ENCODE data around the gene H2BK1. TPM values are rescaled to one million over a fixed set of nuclear protein-coding genes. Genes with fewer than 3 reads are reported as not detected.

The H2BK1 gene
- total RNA-seq, 4 donors from 2014 or later = not detected

GRCh38 chr7:151167197-151167961 is 42.9 kb downstream of the H2BK1 start, which contains the start of gene GBX1:
Gene GBX1, minus strand, starts transcription at chr7:151167694. Its CDS starts 146 bp downstream, at chr7:151167548.
- Histone ChIP-seq H3K9me3 (no peaks in the 10 kb centered on the region), H3K27me3 (peaks cover 67% of the 10 kb centered on the region), H3K36me3 (no peaks in the 10 kb centered on the region), H3K27ac (no peak within 1 kb of the TSS), H3K4me1 (peaks cover 0 to 19% (median 14%) of the 10 kb centered on the region in 3 donors), H3K4me3 (peak within 1 kb of the TSS; percentile 10 to 54)
- TF ChIP-seq POLR2AphosphoS5 (IDR thresholded peaks at IDR 0.05) = no peak
- TF ChIP-seq, protein P1, sequence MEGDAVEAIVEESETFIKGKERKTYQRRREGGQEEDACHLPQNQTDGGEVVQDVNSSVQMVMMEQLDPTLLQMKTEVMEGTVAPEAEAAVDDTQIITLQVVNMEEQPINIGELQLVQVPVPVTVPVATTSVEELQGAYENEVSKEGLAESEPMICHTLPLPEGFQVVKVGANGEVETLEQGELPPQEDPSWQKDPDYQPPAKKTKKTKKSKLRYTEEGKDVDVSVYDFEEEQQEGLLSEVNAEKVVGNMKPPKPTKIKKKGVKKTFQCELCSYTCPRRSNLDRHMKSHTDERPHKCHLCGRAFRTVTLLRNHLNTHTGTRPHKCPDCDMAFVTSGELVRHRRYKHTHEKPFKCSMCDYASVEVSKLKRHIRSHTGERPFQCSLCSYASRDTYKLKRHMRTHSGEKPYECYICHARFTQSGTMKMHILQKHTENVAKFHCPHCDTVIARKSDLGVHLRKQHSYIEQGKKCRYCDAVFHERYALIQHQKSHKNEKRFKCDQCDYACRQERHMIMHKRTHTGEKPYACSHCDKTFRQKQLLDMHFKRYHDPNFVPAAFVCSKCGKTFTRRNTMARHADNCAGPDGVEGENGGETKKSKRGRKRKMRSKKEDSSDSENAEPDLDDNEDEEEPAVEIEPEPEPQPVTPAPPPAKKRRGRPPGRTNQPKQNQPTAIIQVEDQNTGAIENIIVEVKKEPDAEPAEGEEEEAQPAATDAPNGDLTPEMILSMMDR (IDR thresholded peaks at IDR 0.05) = peak in 3 of 4 experiments; percentile 10 to 36 (median 36)
- no CpG with 5 or more reads among the region's 101 CpGs for WGBS, 2 donors (ENCODE audit: low coverage in 1 of 2)
- peak; percentile 59 for ATAC-seq

DNA sequence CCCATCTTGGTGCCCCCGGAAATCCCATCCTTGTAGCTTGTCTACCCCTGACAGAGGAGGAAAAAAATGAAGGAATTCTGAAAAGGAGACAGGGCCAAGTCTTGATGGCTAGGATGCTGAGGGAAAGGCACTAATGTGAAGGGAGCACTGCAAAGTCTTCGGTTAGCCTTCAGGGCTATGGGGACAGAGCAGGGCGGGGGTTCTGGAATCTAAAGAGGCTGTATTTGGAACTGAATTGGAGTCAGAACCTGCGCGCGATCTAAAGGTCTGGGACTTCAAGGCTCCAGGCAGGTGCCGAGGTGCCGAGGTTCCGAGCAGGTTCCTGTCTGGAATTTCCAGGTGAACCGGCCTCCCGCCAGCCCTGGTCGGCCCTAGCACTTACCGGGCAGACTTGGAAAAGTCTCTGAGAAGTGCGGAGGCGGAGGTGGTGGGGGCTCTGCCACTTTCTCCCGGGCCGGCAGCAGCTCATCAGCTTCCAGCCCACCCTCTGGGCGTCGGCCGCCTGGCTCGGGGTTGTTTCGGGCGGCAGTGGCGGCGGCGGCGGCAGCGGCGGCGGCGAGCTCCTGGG is 43.6 kb downstream of the H2BK1 start:
- no peak for ATAC-seq

GRCh38 chr7:151161757-151162156 is 48.5 kb downstream of the H2BK1 start:
- H3K4me3 ChIP-seq = no peak overlapping the region
- H3K27me3 ChIP-seq = peaks cover 60% of the 10 kb centered on the region
- peaks cover 0 to 3% (median 2%) of the 10 kb centered on the region in 3 donors for H3K4me1 ChIP-seq
- H3K36me3 ChIP-seq = no peaks in the 10 kb centered on the region
- H3K9me3 ChIP-seq = no peaks in the 10 kb centered on the region
- WGBS, 2 donors (ENCODE audit: low coverage in 1 of 2) = 86 to 89% methylated on average over 1 of the region's 1 CpG
- H3K27ac ChIP-seq = no peak overlapping the region
- no peak for TF ChIP-seq POLR2A (IDR thresholded peaks at IDR 0.05)
- TF ChIP-seq, protein P1 (IDR thresholded peaks at IDR 0.05) = no peak
- no peak for TF ChIP-seq POLR2AphosphoS5 (IDR thresholded peaks at IDR 0.05)
- no peak for TF ChIP-seq EP300 (IDR thresholded peaks at IDR 0.05)
- ATAC-seq = no peak

More for the DNA sequence above, 43.6 kb downstream of the H2BK1 start:
- 62% methylated on average over 5 of the region's 31 CpGs; no CpG with 5 or more reads in 1 of the 2 donors for WGBS, 2 donors (ENCODE audit: low coverage in 1 of 2)
- TF ChIP-seq, protein P1 (IDR thresholded peaks at IDR 0.05) = no peak
- TF ChIP-seq EP300 (IDR thresholded peaks at IDR 0.05) (no peak), POLR2A (IDR thresholded peaks at IDR 0.05) (no peak)
- Histone ChIP-seq H3K27me3 (peaks cover 67% of the 10 kb centered on the region), H3K4me3 (peak overlapping the region; percentile 10 to 54), H3K36me3 (no peaks in the 10 kb centered on the region), H3K4me1 (peaks cover 0 to 19% (median 14%) of the 10 kb centered on the region in 3 donors), H3K27ac (no peak overlapping the region), H3K9me3 (no peaks in the 10 kb centered on the region)

Other genes with a start within 250 kb of the H2BK1 start
- gene KCNH2, start 232.2 kb downstream of the H2BK1 start, total RNA-seq = 10 to 100 TPM; 26.6 to 63.8 (median 36.3) TPM
- 10 to 100 TPM in 2 of 4 donors, 1 to 10 TPM in 2; 6.8 to 29.4 (median 13.5) TPM for gene NOS3, start 219.5 kb downstream of the H2BK1 start, total RNA-seq
- gene ATG9B, start 186.0 kb downstream of the H2BK1 start, total RNA-seq = under 1 TPM in 2 of 4 donors, not detected in 2; 0.15 to 0.31 TPM
- 10 to 100 TPM; 13.2 to 33.0 (median 18.8) TPM for gene ABCB8, start 182.0 kb downstream of the H2BK1 start, total RNA-seq
- gene ASIC3, start 162.0 kb downstream of the H2BK1 start, total RNA-seq = 1 to 10 TPM in 3 of 4 donors, not detected in 1; 1.7 to 3.1 (median 2.1) TPM
- 1 to 10 TPM; 3.4 to 8.8 (median 6.4) TPM for gene CDK5, start 152.6 kb downstream of the H2BK1 start, total RNA-seq
- gene SLC4A2, start 150.9 kb downstream of the H2BK1 start, total RNA-seq = 100 to 1,000 TPM in 2 of 4 donors, 10 to 100 TPM in 2; 77.8 to 152 (median 95.7) TPM
- 10 to 100 TPM; 51.3 to 82.2 (median 60.8) TPM for gene FASTK, start 129.7 kb downstream of the H2BK1 start, total RNA-seq
- 10 to 100 TPM; 38.4 to 57.2 (median 44.7) TPM for gene TMUB1, start 127.0 kb downstream of the H2BK1 start, total RNA-seq
- gene AGAP3, start 124.0 kb downstream of the H2BK1 start, total RNA-seq = 10 to 100 TPM; 36.3 to 68.2 (median 55.7) TPM
- gene GBX1, start 42.8 kb downstream of the H2BK1 start, total RNA-seq = not detected
- gene ASB10, start 23.2 kb downstream of the H2BK1 start, total RNA-seq = not detected
- gene ABCF2, start 16.7 kb upstream of the H2BK1 start, total RNA-seq = 10 to 100 TPM; 30.5 to 43.1 (median 36.5) TPM
- 10 to 100 TPM; 18.0 to 38.1 (median 25.7) TPM for gene CHPF2, start 22.0 kb upstream of the H2BK1 start, total RNA-seq
- 10 to 100 TPM; 23.6 to 45.1 (median 39.8) TPM for gene SMARCD3, start 38.2 kb upstream of the H2BK1 start, total RNA-seq
- 10 to 100 TPM; 50.5 to 60.3 (median 54.8) TPM for gene NUB1, start 131.3 kb upstream of the H2BK1 start, total RNA-seq
- 1 to 10 TPM; 2.6 to 8.2 (median 5.9) TPM for gene WDR86, start 199.6 kb upstream of the H2BK1 start, total RNA-seq
- gene CRYGN, start 229.7 kb upstream of the H2BK1 start, total RNA-seq = 1 to 10 TPM in 1 of 4 donors, under 1 TPM in 1, not detected in 2; 0.27 to 4.4 TPM

All from gastroesophageal sphincter (tissue), 4 donors.